ENCODE results near the gene RFNG.
A peak's percentile ranks its signal among the peaks of the same experiment; 100 is the strongest.

Gene RFNG

GRCh38 chr17:82077617-82078358 lies 26.2 kb upstream of the RFNG start:
- no peak for DNase-seq

DNA sequence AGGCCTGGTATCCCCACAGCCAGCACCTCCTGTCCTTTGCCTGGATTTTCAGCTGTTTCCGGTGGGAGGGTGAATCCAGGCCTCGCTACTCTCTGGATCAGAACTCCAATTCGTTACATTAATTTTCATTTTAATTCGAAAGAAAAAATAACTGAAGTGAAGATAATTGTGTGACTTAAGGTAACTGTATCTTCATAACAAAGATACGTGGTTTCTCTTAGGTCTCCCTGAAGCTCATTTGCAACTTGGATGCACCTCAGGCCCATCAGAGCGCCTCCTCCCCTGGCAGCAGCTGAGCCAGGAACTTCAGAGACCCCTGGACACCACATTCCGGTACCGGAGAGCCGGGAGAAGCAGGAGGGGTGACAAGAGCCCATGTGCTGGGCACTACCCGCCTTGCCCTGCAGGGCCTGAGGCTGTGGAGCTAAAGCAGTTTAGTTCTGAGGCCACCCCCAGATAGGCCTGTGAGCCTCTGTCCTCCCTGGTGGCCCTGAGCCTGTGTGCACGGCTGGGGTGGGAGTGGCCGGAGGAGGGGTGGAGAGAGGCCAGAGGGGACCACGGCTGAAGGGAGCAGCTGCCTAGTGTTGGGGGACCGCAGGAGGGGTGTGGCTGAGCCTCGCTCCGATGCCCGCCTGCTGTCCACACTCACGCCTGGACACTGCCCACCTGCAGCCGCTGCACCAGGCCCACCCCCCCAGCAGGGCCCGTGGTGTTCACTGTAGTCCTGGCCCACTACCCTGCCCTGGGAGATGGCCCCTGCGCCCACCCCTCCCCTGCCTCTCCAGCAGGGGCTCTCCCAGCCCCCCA lies 25.4 kb upstream of the RFNG start:
- no peak for DNase-seq

DNA sequence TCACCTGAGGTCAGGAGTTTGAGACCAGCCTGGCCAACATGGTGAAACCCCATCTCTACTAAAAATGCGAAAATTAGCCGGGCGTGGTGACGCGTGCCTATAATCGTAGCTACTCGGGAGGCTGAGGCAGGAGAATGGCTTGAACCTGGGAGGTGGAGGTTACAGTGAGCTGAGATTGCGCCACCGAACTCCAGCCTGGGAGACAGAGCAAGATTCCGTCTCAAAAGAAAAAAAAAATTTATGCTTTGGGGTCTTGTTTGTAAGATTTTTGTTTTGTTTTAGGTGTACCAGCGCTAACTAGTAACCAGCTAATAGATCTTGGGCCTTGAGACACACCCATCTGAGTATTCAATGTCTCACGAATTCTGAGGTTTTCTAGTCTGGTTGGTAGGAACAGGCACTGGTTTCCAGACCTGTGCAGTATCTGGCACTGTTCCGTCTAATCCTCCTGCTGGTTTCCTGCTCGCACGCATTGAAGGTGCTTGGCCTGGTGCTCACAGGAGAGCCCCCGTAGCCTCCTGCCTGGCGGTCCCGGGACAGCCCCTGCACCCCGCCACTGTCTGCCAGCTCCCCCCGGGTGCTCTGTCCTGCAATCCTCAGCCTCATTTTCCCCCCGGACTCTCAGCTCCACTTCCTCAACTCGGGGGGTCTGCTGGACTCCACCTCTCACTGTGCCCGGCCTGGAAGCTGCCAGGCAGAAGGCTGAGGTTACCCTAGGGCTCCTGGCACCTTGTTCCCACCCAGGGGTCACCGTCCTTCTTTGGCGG lies 24.6 kb upstream of the RFNG start:
- no peak for DNase-seq

GRCh38 chr17:82073446-82073845 lies 21.8 kb upstream of the RFNG start:
- no peak for DNase-seq

- no peak for DNase-seq
Observed at GRCh38 chr17:82072827-82073226, 21.2 kb upstream of the RFNG start.

GRCh38 chr17:82070611-82071010 lies 19.0 kb upstream of the RFNG start:
- no peak for DNase-seq

DNA sequence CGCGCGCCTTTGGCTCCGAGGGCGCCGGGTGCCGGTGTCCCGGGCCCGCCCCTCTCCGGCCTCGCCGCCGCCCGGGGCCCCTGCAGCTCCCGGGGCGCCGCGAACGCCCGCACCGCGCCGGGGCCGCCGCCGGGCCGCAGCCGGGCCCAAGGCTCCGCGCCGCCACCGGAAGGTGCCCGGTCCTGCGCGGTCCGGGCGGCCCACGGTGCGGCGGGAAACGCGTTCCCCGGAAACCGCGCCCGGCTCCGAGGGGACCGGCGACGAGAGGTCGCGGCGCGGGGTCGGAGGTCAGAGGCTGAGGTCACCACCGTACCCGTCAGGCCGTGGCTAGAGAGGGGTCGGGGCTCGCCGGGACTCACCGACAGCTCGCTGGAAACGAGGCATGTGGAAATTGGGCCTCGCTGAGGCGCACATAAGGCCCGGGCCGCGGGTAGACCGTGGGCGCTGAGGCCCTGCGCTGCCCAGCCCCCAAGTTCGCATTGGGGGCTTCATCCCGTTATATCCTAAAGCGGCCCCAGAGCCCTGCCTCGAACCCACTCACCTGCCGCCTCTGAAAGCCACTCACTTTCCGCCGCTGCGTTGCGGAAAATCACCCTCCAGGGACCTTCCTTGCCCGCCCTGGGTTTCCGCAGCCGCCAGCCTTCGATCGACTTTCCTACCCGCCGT lies 14.2 kb upstream of the RFNG start, which contains the start of gene DUS1L:
Gene DUS1L (minus strand): TSS at position 167 of the 666 bp plus-strand sequence. CDS start 745 bp downstream, outside the sequence.
- DNase-seq: peak; percentile 46 to 63

DNA sequence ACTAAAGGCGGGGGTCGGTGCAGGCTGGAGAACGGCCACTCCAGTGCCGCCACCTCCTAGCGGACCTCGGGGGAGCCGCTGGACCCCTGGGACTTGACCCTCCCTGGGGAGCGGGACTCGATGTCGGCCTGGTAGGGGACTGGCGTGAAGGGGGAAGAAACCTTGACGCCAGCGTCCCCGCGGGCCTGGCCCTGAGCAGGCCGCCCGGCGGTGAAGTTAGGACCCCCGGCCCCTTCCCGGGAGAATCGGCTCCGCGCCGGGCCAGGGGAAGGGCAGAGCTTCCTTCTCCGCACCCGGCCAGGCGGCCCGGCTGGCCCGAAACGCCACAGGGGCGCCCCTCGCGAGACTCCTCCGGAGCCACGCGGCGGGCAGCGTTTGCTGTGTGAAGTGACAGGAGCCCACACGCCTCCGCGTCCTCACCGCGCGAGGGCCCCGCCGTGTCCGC lies 13.6 kb upstream of the RFNG start:
- no peak for DNase-seq

DNA sequence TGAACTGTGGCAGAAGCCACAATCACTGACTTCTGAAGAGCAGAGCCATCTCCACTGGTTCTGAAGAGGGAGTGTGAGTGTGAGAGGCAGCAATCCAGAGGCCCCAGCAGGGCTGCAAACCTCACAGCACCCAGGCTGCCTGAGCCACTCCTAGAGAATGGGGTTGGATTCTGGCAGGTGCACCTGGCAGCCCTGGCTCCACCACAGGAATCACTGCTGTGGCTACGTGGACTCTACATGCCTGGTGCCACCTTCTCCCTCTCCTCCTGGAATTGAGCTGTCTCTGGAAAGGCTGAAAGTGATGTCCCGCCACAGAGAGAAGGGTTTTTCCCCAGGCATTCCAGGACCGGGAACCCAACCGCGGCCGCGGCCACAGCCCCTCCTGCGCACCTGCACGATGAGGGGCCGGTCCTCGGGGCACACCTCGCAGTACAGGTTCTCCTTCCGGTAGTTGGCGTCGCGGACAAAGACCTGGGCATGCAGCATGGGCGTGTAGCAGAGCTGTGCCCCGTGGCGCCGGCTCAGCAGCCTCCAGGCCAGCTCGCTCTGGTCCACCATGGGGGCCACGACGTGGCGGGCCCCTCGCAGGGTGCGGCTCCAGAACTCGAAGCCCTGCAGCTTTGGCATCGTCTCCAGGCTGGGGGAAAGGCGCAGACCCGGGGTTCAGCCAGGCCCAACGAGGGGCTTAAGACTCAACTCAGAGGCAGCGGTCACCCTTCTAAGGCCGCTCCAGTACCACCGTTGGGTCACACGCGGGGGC lies 13.0 kb upstream of the RFNG start:
- peak; percentile 48 to 67 for DNase-seq

- no peak for DNase-seq
Observed at GRCh38 chr17:82063424-82064415, 12.1 kb upstream of the RFNG start.

GRCh38 chr17:82062984-82063368 lies 11.4 kb upstream of the RFNG start:
- DNase-seq: no peak

DNA sequence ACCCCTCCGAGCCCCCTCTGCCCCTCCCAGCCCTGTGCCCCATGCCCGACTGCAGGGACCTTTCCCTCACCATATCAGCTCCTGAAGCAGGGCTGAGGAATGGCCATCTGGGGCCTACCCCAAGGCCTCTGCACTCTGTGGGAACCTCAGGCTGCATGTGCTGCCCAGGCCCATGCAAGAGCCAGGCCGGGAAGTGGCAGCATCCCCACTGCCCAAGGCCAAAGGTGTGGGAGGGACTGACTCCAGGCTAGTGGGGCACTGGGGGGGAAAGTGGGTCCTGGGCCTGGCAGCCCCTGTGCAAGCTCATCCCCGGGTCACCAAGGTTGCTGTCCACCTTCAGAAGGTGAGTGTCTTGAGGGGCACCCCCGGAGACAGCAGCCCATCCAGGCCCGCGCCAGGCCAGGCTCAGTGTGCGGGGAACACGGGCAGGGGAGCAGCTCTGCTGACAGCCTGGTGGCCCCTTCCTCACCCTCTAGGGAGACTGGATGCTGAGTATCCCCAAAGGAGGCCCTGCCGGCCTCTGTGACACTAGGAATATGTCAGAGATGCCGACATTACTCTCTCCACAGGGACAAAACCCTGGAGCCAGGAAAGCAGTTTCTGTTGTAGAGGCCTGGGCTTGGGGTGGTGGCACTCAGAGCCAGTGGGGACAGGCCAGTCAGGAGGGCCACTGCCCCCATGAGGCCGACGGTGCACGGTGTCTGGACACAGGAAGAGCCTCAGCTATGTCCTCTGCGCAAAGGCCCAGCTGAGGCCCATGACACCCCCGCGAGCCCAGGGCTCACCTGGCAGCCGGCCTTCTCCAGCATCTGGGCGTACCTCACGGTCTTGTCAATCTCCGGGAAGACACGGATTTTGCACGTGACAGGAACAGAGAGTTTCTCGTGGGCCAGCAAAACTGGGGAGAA lies 10.7 kb upstream of the RFNG start:
- DNase-seq: no peak

GRCh38 chr17:82061047-82061925 lies 9.7 kb upstream of the RFNG start:
- DNase-seq: no peak

DNA sequence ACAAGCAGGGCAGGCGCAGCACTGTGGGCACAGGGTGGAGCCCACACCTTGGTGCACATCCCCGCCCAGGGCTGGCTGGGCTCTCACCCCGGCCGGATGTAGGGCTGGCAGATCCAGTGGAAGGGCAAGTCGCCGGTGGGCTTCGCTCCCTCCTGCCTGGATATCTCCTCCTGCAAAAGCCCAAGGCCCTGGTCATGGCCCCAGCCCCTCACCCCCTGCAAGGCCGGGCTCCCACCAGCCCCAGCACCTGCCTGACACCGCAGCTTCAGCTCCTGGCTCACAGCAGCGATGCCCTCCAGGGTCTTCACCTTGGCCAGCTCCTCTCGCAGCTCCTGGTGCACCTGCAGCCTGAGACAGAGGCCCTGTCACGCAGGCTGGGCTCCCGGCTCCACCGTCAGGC lies 9.0 kb upstream of the RFNG start:
- DNase-seq: no peak

DNA sequence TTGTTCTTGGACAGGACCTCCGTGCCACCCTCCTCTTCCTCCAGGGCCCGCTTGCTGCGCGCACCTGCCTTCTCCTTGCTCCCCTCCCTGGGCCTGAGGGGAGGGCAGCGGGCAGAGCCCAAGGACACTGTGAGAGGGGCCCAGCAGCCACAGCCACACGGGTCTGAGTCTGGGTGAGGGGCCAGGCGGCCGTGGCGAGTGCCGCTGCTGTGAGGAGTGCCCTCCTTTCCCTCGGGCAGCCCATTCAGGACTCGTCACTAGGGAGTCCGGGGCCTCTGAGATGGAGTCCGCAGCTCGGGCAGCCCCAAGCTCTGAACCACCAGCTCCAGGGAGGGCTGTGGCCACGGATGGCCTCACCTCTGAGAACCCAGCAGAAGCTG lies 8.4 kb upstream of the RFNG start:
- no peak for DNase-seq

GRCh38 chr17:82059272-82060000 lies 7.8 kb upstream of the RFNG start:
- no peak for DNase-seq

DNA sequence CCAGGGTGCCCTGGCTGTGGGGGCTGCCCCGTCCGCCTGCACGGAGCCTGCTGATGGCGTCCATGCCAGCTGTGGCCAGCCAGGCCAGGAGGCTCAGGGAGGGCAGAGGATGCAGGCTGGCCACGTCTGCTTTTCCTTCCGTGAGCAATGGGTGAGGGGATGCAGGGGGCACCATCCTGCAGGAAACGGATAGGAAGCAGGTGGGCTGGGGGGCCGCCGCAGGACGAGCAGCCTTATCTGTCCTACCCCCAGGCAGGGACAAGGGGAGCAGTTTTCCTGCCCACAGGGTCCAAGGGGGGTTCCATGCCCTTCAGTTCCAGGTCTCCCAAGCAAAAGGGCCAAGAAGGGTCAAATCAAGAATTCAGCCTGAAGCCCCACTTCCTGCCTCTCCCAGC lies 7.2 kb upstream of the RFNG start:
- no peak for DNase-seq

All from NCI-H2081 (cell line).